ENCODE data around the gene NEU4.

The NEU4 gene

GRCh38 chr2:241813644-241814392, 4.8 kb downstream of the NEU4 start:
- no peak for TF ChIP-seq CTCF (IDR thresholded peaks at IDR 0.05; ENCODE audit: low read depth, low read length, missing control alignments)
- DNase-seq (ENCODE audit: low read depth): no peak

GRCh38 chr2:241814393-241814642, 5.3 kb downstream of the NEU4 start:
- TF ChIP-seq CTCF (IDR thresholded peaks at IDR 0.05; ENCODE audit: low read depth, low read length, missing control alignments): no peak
- DNase-seq (ENCODE audit: low read depth): no peak
- in situ Hi-C loops (cut with HindIII; ENCODE audit: low sequenced_read_pairs): no loop called here
- H3K4me3 ChIP-seq (ENCODE audit: low read depth, low read length): no peak overlapping the region

More at GRCh38 chr2:241813644-241814392, 4.8 kb downstream of the NEU4 start:
- H3K4me3 ChIP-seq (ENCODE audit: low read depth, low read length): no peak overlapping the region
- in situ Hi-C loops (cut with HindIII; ENCODE audit: low sequenced_read_pairs): no loop called here

- TF ChIP-seq CTCF (IDR thresholded peaks at IDR 0.05; ENCODE audit: low read depth, low read length, missing control alignments): no peak
- DNase-seq (ENCODE audit: low read depth): no peak
- no peak overlapping the region for H3K4me3 ChIP-seq (ENCODE audit: low read depth, low read length)
- in situ Hi-C loops (cut with HindIII; ENCODE audit: low sequenced_read_pairs): no loop called here
These were observed 5.9 kb downstream of the NEU4 start for GRCh38 chr2:241814643-241815476.

GRCh38 chr2:241815477-241816430, 6.8 kb downstream of the NEU4 start:
- in situ Hi-C loops (cut with HindIII; ENCODE audit: low sequenced_read_pairs): no loop called here
- no peak for TF ChIP-seq CTCF (IDR thresholded peaks at IDR 0.05; ENCODE audit: low read depth, low read length, missing control alignments)
- no peak overlapping the region for H3K4me3 ChIP-seq (ENCODE audit: low read depth, low read length)
- no peak for DNase-seq (ENCODE audit: low read depth)

- H3K4me3 ChIP-seq (ENCODE audit: low read depth, low read length): no peak overlapping the region
- TF ChIP-seq CTCF (IDR thresholded peaks at IDR 0.05; ENCODE audit: low read depth, low read length, missing control alignments): no peak
- no peak for DNase-seq (ENCODE audit: low read depth)
- in situ Hi-C loops (cut with HindIII; ENCODE audit: low sequenced_read_pairs): no loop called here
These were observed 7.6 kb downstream of the NEU4 start for GRCh38 chr2:241816431-241817121.
